Glomerular endothelial cell (primary cell): Measurements from ENCODE around the gene CNIH4. TPM values are rescaled to one million over a fixed set of nuclear protein-coding genes. Genes with fewer than 3 reads are reported as not detected.
"Not testable (repeated sequence)": the region's sequence is repeated elsewhere in the genome, so short reads cannot be mapped to it uniquely, and the experiment has no call there.

Experiments
- DNase-seq: peaks from one replicate; pipeline ENCODE4 v3.0.0-alpha.2; 2011; ENCODE audit warnings: low read depth, low spot score; ENCODE audit errors: extremely low read depth
- total RNA-seq: library from RNA; depleted of rRNA; stranded (reverse); fragments of >200 nt; gene quantifications from 2 replicates; pipeline ENCODE4 v1.2.3, GENCODE V29; 2015

Gene CNIH4
- total RNA-seq, 1 donor from 2014 or later = 41.5 TPM

DNA sequence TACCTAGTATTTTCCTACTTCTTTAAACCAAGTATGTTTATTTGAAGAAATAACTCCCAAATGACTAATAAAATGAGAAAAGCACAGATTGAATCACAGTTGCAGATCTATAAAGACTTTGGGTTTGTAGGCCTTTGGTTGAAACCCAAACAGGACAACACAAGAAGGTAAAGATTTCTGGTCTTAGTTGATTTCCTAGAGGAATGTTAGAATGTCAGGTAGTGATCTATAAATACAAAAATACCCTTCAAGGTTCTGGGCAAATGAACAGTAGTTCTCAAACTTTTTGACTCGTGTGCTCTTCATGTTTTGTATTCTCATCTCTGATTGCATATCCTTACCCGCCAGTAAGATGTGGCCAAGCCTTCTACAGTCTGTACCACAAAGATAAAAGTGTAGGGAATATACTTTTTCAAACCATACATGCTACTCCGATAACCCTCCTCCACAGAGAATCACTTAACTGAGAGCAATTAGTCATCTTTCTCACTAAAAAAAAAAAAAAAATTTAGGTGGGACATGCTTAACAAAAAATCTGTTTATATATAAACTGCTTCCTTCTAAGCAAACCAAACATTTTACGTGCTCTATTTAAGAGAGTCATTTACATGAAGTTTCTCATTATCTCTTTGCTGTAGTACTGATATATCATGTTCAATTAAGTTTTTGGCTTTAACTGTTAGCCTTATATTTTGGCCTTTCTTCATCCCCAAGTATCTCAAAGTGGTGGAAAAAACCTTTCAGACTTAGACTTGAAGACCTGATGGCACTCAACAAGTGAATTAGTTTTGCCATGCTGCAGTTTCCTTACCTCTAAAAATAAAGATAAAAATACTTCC is 36.0 kb downstream of the CNIH4 start:
- no peak for DNase-seq

DNA sequence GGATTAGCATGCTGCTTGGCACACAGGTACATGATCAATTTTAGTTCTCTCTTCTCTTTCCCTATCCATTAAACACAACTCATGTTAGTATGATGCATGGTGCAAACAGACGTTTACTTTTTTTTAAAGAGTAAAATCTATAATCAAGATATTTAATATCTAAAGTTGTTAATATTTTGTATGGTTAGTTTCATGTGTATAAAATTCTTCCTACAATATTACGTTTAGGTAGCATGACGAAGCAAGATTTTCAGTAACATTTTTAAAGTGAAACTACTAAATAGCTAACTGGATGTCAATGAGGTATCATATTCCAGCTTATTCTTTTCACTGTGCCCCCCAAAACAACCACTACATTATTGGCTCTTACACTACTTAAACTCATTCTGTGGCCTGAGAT is 36.6 kb downstream of the CNIH4 start:
- no peak for DNase-seq

DNA sequence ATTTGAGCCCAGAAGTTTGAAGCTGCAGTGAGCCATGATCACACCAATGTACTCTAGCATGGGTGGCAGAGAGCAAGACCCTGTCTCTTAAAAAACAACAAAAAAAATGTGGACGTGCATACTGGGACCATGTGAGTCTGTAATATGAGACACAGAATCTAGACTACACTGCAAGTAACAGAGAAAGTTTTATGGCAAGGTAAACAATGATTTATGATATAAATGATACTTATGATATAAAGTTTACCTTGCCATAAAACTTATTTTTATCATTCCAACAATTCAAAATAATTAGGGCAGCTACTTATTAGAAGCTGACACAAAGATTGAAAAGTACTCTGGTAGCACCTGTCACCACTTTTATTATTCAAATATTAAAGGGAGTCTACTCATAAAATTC is 43.2 kb downstream of the CNIH4 start:
- DNase-seq = no peak

DNA sequence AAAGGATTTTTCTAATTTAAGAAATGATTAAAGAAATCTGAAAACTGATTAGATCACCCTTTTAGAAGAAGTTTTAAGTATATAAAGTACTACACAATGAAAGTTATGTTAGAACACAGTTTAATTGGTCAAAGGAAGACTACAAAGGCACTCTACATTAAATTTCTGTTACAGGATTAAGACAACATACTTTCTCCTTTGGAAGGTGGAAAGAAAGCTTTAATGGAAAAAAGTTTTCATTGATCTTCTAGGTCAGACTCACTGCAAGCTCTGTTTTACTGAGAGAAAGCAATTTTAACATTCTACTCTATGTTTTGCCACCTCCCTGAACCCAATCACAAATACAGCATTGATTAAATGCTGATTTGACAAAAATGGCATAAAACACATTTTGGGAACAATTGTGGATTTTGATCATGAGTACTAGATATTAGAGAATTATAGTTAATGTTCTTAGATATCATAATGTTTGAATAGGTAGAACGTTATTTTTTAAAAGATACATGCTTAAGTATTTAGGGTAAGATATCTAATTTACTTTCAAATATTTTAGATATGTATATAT is 45.9 kb downstream of the CNIH4 start:
- DNase-seq = no peak

DNA sequence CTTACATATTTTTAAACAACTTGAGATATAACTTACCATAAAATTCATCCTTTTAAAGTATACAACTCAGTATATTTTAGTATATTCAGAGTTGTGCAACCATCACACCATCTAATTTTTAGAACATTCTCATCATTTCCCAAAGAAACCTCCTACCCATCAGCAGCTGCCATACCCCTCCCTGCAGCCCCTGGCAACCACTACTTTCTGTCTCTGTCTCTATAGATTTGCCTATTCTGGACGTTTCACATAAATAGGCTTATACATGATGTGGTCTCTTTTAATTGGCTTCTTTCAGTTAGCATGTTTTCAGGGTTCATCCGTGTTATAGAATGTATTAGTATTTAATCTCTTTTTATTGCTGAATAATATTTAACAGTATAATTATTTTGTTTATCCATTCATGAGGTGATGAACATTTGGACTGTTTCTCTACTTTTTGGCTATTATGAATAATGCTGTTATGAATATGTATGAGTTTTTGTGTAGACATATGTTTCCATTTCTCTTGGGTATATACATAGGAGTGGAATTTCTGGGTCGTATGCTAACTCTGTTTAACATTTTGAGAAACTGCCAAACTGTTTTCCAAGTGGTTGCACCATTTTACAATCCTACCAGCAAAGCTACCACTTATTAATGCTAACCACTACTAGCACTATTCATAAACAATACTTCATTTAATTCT is 48.4 kb downstream of the CNIH4 start:
- DNase-seq = no peak

DNA sequence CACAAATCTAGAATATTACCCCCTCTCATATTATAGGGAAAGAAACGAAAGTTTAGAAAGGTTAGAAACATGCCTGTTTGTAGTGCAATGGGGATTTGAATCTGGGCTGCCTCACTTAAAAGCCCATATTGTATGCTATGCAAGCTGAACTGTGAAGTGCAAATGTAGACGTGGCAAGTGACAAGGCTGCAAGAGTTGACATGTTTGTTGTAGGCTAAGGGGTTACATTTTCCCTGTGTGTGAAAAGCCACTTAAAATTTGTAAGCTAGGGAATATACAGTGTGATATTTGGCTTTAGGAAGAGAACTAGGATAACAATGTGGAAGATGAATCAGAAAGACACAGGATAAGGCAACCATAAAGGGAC is 48.9 kb downstream of the CNIH4 start:
- DNase-seq = no peak

DNA sequence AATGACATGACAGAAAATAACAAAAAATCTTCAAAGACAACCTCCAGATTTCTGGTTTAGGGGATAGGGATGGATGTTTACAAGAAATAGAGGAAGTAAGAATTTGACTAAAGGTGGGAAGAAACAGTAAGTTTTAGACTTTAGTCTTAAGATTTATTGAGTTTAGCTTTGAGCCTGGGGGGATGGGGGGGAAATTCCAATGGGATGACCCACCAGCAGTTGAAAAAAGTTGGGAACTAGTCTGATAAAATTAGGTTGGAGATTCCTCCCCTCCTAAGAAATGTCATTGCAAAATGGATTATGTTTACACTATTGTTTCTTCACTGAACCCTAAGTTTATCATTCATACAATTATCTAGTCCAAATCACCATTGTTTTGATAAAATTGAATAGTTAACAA is 49.5 kb downstream of the CNIH4 start:
- no peak for DNase-seq

DNA sequence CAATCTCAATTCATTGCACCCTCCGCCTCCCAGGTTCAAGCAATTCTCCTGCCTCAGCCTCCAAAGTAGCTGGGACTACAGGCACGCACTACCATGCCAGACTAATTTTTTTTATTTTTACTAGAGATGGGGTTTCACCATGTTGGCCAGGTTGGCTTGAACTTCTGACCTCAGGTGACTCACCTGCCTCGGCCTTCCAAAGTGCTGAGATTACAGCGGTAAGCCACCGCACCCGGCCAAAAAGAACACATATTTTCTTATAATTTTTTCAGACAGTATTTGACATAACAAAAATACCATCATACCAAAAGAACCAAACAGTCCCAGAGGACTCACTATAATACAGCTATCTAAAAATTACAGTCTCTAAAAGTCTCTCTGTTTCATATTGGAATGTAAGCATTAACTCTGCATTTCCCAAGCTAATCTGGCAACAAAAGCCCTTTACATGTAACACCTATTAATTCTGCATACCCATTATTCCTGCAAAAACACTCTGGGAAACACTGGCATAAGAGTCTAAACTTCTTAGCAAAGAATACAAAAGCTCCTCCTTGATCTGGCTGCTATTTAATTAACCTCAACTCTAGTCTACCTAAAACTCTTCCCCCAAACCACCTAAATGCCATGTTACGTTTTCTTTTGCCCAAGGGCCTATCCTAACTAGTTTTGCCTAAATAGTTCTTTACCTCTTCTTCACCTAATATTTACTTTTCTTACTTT is 51.1 kb downstream of the CNIH4 start:
- no peak for DNase-seq

DNA sequence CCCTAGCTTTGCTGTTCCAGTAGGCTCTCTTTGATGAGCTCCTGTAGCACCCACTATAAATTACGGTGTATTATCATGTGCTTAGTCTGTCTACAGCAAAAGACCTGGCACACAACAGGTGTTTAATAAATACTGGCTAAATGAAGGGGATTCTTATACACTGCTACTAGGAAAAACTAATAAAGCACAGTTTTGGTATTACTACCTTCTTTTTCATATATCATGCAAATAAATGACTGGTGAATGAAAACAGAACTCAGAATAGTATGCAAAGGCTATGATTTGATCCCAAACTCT is 51.6 kb downstream of the CNIH4 start:
- DNase-seq = no peak

DNA sequence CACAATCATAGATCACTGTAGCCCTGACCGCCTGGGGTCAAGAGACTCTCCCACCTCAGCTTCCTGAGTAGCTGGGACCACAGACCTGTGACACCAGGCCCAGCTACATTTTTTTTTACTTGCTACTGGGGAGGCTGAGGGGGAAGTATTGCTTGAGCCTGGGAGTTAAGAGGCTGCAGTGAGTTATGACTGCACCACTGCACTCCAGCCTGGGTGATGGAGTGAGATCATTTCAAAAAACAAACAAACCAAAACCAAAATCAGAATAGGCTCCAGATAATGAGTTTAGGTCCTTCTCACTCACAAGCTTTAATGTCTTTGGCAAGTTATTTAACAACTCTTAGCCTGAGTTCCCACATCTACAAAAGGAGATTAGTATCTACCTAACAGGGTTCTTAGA is 55.1 kb downstream of the CNIH4 start:
- no peak for DNase-seq

DNA sequence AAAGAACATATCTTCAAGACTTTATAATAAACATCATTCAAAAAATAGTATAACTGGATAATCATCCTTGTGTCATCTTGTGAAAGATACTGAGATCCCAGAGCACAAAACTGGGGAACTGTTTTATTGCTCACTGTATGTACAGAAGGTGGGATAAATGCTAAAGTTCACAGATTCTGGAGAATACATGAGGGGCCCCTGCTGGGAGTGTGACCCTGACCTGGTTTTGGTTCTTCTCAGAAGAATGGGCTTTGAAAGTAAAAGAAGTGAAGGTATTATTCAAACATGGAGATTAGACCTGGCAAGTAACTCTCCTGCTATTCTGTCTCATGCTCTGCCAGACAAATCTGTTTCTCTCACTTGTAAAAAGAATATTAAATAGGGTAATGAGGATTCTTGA is 63.4 kb downstream of the CNIH4 start:
- no peak for DNase-seq

DNA sequence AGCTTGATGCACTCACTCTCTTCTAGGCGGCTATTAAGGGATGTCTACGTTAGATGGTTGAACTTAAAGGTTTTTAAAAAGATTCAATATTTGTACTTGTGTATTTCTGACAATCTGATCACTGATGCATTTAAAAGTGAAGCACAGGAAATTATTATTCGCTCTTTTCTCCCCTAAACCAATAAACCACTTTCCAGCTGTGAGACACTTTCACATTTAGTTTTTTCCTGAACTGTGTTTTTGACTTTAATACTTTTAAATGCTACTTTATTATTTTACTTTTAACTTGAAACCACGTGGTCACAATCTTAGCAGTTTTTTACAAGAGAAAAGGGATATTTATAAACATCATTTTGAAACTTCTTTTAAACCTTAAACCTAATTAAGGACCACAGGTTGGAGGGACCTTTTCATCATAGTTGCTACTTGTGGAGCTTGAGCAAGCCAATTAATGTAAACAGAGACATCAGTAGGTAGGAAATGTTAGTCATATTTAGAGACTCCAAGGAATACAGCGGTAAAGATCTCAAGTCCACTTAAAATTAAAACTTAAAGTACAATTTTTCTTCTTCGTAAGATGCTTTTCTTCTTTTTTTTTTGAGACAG is 68.7 kb downstream of the CNIH4 start:
- DNase-seq = no peak

DNA sequence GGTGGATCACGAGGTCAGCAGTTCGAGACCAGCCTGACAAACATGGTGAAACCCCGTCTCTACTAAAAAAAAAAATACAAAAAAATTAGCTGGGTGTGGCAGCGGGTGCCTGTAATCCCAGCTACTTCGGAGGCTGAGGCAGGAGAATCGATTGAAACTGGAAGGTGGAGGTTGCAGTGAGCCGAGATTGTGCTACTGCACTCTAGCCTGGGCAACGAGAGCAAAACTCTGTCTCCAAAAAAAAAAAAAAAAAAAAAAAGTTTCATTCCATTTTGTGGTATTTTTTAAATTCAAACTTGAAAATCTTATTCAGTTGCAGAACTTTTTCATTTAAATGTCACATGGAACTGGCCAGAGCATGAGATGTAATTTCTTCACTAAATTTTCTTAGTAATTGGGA is 70.2 kb downstream of the CNIH4 start:
- not testable (repeated sequence) for DNase-seq

DNA sequence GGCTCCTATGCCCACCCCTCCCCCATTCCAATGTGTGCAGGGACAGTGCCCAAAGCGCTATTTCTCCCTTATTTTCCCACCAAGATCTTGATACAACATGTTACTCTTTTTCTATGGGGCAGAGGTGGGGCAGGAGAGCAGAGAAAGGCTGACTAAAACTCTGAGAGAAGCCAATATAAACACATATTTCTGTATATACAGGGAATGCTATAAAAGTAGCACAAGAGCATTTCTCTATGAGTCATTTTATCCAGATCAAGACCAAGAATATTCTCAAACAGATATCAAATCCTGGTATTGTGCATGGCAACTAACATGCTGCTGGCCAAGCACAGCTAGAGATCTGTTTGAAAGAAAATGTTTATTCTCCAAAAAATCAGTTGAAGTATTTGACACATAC is 70.7 kb downstream of the CNIH4 start:
- DNase-seq = no peak

DNA sequence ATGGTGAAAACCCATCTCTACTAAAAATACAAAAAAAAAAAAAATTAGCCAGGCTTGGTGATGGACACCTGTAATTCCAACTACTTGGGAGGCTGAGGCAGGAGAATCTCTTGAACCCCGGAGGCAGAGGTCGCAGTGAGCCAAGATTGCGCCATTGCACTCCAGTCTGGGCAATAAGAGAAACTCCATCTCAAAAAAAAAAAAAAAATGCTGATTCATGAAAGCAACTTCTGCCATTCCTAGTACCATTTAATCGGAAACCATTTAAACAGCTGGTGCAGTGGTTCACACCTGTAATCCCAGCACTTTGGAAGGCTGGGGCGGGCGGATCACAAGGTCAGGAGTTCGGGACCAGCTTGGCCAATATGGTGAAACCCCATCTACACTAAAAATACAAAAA is 72.0 kb downstream of the CNIH4 start:
- DNase-seq = not testable (repeated sequence)

Other genes with a start within 250 kb of the CNIH4 start
- 34.7 and 47.4 TPM in 2 replicates for gene FBXO28, start 242.8 kb upstream of the CNIH4 start, total RNA-seq
- 181 and 198 TPM in 2 replicates for gene DEGS1, start 173.6 kb upstream of the CNIH4 start, total RNA-seq
- 13.2 and 28.4 TPM in 2 replicates for gene NVL, start 26.7 kb upstream of the CNIH4 start, total RNA-seq
- gene WDR26, start 77.9 kb downstream of the CNIH4 start, total RNA-seq = 69.2 and 88.5 TPM in 2 replicates